ENCODE results near the gene CPXM2.

- no peak for TF ChIP-seq EZH2phosphoT487 (IDR thresholded peaks at IDR 0.05; ENCODE audit: insufficient read depth, low read depth)
- no peak for TF ChIP-seq EZH2 (IDR thresholded peaks at IDR 0.05; ENCODE audit: insufficient read depth, poor library complexity, severe bottlenecking)
These were observed 5.3 kb downstream of the CPXM2 start for GRCh38 chr10:123886292-123886691.
